ENCODE results near the gene SLC25A47. TPM values are rescaled to one million over a fixed set of nuclear protein-coding genes. Genes with fewer than 3 reads are reported as not detected.

SLC25A47 gene
- total and polyA plus RNA-seq, 9 of the 15 experiments (the other 6 are each of a cell fraction or from before 2014, with no cell fraction given): 0.09 to 0.23 (median 0.22) TPM; not detected in 6

- Histone ChIP-seq H4K20me1 (replicated peaks; ENCODE audit: control insufficient read depth, insufficient read depth, low read length) (no peaks in the 10 kb centered on the region; the same call in 1 of the 2 replicates), H3K4me3 (no peak overlapping the region), H2AFZ (ENCODE audit: low read depth, low read length) (no peak overlapping the region), H3K9ac (ENCODE audit: insufficient read depth in 1 of 2, low read depth in 2 of 2, low read length in 2 of 2) (no peak overlapping the region), H3K27me3 (ENCODE audit: control insufficient read depth in 2 of 2, insufficient read depth in 2 of 2, low read length in 2 of 2) (no peaks in the 10 kb centered on the region), H3K27ac (ENCODE audit: extremely low read depth, low read depth, low read length) (no peak overlapping the region), H3K4me2 (ENCODE audit: insufficient read depth, low read length) (no peak overlapping the region), H3K9me3 (replicated peaks; ENCODE audit: control insufficient read depth, insufficient read depth, low read depth, low read length) (no peaks in the 10 kb centered on the region), H3K36me3 (ENCODE audit: control insufficient read depth, insufficient read depth, low read length) (peaks cover 65% of the 10 kb centered on the region; the same call in 2 of the 3 replicates), H3K9me1 (ENCODE audit: control insufficient read depth, insufficient read depth, low read length) (no peaks in the 10 kb centered on the region), H3K4me1 (replicated peaks in 1 of 2; ENCODE audit: control insufficient read depth in 2 of 2, insufficient read depth in 2 of 2, low read length in 2 of 2) (no peaks in the 10 kb centered on the region; a peak in 1 of 5 replicates), H3K79me2 (ENCODE audit: control insufficient read depth, insufficient read depth, low read length) (no peaks in the 10 kb centered on the region)
- BruUV-seq (replicated peaks): TSS peak; percentile 12
- no peak for TF ChIP-seq YBX1 (IDR thresholded peaks at IDR 0.05)
- no peak for TF ChIP-seq ZNF253 (CRISPR knock-in tag; conservative IDR thresholded peaks at IDR 0.05)
- no peak for TF ChIP-seq SPI1 (IDR thresholded peaks at IDR 0.05; ENCODE audit: borderline replicate concordance, low read depth, low read length)
- TF ChIP-seq, protein P1, sequence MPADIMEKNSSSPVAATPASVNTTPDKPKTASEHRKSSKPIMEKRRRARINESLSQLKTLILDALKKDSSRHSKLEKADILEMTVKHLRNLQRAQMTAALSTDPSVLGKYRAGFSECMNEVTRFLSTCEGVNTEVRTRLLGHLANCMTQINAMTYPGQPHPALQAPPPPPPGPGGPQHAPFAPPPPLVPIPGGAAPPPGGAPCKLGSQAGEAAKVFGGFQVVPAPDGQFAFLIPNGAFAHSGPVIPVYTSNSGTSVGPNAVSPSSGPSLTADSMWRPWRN (IDR thresholded peaks at IDR 0.05; ENCODE audit: low read depth): no peak
- TF ChIP-seq PHF20 (IDR thresholded peaks at IDR 0.05; ENCODE audit: partially characterized antibody): no peak
- TF ChIP-seq, protein P2, sequence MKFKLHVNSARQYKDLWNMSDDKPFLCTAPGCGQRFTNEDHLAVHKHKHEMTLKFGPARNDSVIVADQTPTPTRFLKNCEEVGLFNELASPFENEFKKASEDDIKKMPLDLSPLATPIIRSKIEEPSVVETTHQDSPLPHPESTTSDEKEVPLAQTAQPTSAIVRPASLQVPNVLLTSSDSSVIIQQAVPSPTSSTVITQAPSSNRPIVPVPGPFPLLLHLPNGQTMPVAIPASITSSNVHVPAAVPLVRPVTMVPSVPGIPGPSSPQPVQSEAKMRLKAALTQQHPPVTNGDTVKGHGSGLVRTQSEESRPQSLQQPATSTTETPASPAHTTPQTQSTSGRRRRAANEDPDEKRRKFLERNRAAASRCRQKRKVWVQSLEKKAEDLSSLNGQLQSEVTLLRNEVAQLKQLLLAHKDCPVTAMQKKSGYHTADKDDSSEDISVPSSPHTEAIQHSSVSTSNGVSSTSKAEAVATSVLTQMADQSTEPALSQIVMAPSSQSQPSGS (CRISPR knock-in tag; IDR thresholded peaks at IDR 0.05): no peak
- TF ChIP-seq ZNF436 (CRISPR knock-in tag; IDR thresholded peaks at IDR 0.05): no peak
- TF ChIP-seq POLR2A (conservative IDR thresholded peaks at IDR 0.05): 0 out of 2 replicates have a peak, but pooled peaks have one; percentile 21
- peak; percentile 29 for TF ChIP-seq RBM22 (IDR thresholded peaks at IDR 0.05; ENCODE audit: low read depth, low read length, poor library complexity, severe bottlenecking)
- no peak for TF ChIP-seq RUNX1 (IDR thresholded peaks at IDR 0.05; ENCODE audit: low read depth)
- no peak for TF ChIP-seq SIN3B (IDR thresholded peaks at IDR 0.05; ENCODE audit: low read depth)
- no peak for TF ChIP-seq ZNF398 (CRISPR knock-in tag; IDR thresholded peaks at IDR 0.05)
- peak; percentile 50; the same call in 1 of the 2 replicates for TF ChIP-seq POLR2G (IDR thresholded peaks at IDR 0.05; ENCODE audit: low read depth, low read length)
- no peak for TF ChIP-seq ZNF146 (CRISPR knock-in tag; IDR thresholded peaks at IDR 0.05; ENCODE audit: unreplicated experiment)
- TF ChIP-seq ATF1 (CRISPR knock-in tag; IDR thresholded peaks at IDR 0.05): no peak
- no peak for TF ChIP-seq ATF1 (tag; IDR thresholded peaks at IDR 0.05)
- ChIA-PET POLR2A (interaction anchor here (0.6 to 2.3 kb wide), 5 partner anchors 8 to 125 kb away, joined by 3 to 13 read pairs (median 4); no protein-coding TSS in a partner anchor), CTCF (ENCODE audit: low intra/inter-chr PET ratio) (no interaction called here)
- WGBS (ENCODE audit: insufficient coverage, low coverage, missing lambda C conversion rate): 75% methylated on average over 6 of the region's 6 CpGs
- intact Hi-C loops (cut with micrococcal nuclease) (no loop called here), in situ Hi-C loops (cut with MboI) (no loop called here)
- no peak for DNase-seq (ENCODE audit: extremely low read depth in 1 of 4, low spot score in 3 of 4)
- FAIRE-seq: no peak
- peak; percentile 11 for ATAC-seq
Observed at GRCh38 chr14:100340423-100340813, 17.3 kb downstream of the SLC25A47 start.

Data from K562 (cell line).